ENCODE results near the gene MACIR. TPM values are rescaled to one million over a fixed set of nuclear protein-coding genes. Genes with fewer than 3 reads are reported as not detected.

Gene MACIR
- total RNA-seq, 1 experiment from 2014 or later = 4.1 TPM

DNA sequence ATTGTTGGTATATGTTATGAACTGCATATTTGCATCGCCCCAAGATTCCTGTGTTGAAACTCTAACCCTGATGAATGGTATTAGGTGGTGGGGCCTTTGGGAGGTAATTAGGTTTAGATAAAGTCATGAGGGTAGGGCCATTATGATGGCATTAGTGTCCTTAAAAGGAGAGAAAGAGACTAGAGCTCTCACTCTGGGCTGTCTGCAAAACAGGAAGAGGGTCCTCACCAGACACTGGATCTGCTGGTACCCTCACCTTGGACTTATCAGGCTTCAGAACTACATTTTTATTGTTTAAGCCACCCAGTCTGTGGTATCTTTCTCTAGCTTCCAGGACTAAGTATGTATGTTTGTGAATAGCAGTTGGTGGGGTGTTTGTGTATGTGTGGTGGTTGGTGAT lies 68.9 kb downstream of the MACIR start:
- Mint-ChIP-seq H3K9me3 (ENCODE audit: unreplicated experiment) (no peaks in the 10 kb centered on the region), H3K4me1 (ENCODE audit: low read depth, unreplicated experiment) (peaks cover 8% of the 10 kb centered on the region), H3K27ac (ENCODE audit: unreplicated experiment) (no peak overlapping the region), H3K36me3 (ENCODE audit: insufficient read depth, unreplicated experiment) (no peaks in the 10 kb centered on the region), H3K27me3 (ENCODE audit: insufficient read depth, unreplicated experiment) (no peaks in the 10 kb centered on the region), H3K4me3 (ENCODE audit: unreplicated experiment) (no peak overlapping the region)
- ChIA-PET POLR2A (no interaction called here), CTCF (no interaction called here)
- H3K4me1 ChIP-seq = peaks cover 3% of the 10 kb centered on the region; the same call in 1 of the 2 replicates
- no peak for TF ChIP-seq CTCF (IDR thresholded peaks at IDR 0.05; ENCODE audit: insufficient read depth in 1 of 2, low read depth in 1 of 2, low read length in 1 of 2, severe bottlenecking in 1 of 2, unreplicated experiment in 1 of 2)
- no peak for DNase-seq
- intact Hi-C loops (cut with micrococcal nuclease; ENCODE audit: unreplicated experiment) = no loop called here
- H3K9me3 ChIP-seq = no peaks in the 10 kb centered on the region
- BruUV-seq (replicated peaks) = no TSS peak
- H3K36me3 ChIP-seq (ENCODE audit: control insufficient read depth, insufficient read depth, low read length) = no peaks in the 10 kb centered on the region
- no peaks in the 10 kb centered on the region; the same call in 1 of the 2 replicates for H3K27me3 ChIP-seq (replicated peaks; ENCODE audit: control insufficient read depth, insufficient read depth, low read length)
- no peak overlapping the region for H3K4me3 ChIP-seq (ENCODE audit: low read depth, low read length)

DNA sequence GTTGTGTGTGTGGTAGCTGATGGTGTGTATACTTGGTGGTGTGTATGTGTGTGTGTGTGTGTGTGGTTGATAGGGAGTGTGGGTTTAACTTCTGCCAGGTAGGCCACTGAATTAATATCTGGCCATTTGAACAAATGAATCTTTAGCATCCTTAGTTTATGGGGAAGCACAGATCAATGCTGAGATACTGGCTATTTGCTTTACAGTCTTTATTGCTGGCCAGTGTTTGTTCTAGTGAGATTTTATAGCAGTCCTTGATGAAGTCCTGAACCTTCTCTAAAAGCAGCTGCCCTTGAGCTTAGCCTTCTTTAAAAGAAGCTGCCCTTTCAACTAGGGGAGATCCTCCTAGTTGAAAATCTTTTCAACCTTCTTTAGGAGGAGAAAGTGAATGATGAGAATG lies 69.3 kb downstream of the MACIR start:
- CTCF ChIA-PET = no interaction called here
- H3K4me3 Mint-ChIP-seq (ENCODE audit: unreplicated experiment) = no peak overlapping the region
- peaks cover 3% of the 10 kb centered on the region; the same call in 1 of the 2 replicates for H3K4me1 ChIP-seq
- no peaks in the 10 kb centered on the region for H3K27me3 Mint-ChIP-seq (ENCODE audit: insufficient read depth, unreplicated experiment)
- H3K36me3 ChIP-seq (ENCODE audit: control insufficient read depth, insufficient read depth, low read length) = no peaks in the 10 kb centered on the region
- DNase-seq = peak in 1 of 2 experiments; percentile 3
- intact Hi-C loops (cut with micrococcal nuclease; ENCODE audit: unreplicated experiment) = no loop called here
- no peaks in the 10 kb centered on the region for H3K9me3 ChIP-seq
- no peaks in the 10 kb centered on the region for H3K9me3 Mint-ChIP-seq (ENCODE audit: unreplicated experiment)
- H3K27me3 ChIP-seq (replicated peaks; ENCODE audit: control insufficient read depth, insufficient read depth, low read length) = no peaks in the 10 kb centered on the region; the same call in 1 of the 2 replicates
- peaks cover 8% of the 10 kb centered on the region for H3K4me1 Mint-ChIP-seq (ENCODE audit: low read depth, unreplicated experiment)
- no peak for TF ChIP-seq CTCF (IDR thresholded peaks at IDR 0.05; ENCODE audit: insufficient read depth in 1 of 2, low read depth in 1 of 2, low read length in 1 of 2, severe bottlenecking in 1 of 2, unreplicated experiment in 1 of 2)
- H3K36me3 Mint-ChIP-seq (ENCODE audit: insufficient read depth, unreplicated experiment) = no peaks in the 10 kb centered on the region
- H3K27ac Mint-ChIP-seq (ENCODE audit: unreplicated experiment) = no peak overlapping the region
- H3K4me3 ChIP-seq (ENCODE audit: low read depth, low read length) = no peak overlapping the region
- no TSS peak for BruUV-seq (replicated peaks)
- POLR2A ChIA-PET = no interaction called here

Other genes with a start within 250 kb of the MACIR start
- gene GIN1, start 138.6 kb upstream of the MACIR start, total RNA-seq (2022) = 7.0 and 8.1 TPM in 2 replicates
- 44.8 and 48.1 TPM in 2 replicates for gene PPIP5K2, start 138.5 kb upstream of the MACIR start, total RNA-seq (2022)